T-helper 17 cell (primary cell): ENCODE data around the gene S100B. TPM values are rescaled to one million over a fixed set of nuclear protein-coding genes. Genes with fewer than 3 reads are reported as not detected.

Experiments
- ATAC-seq: fragments of 150-1000 bp; cut with Tn5 transposase; 2 replicates; pipeline ENCODE4 v1.10.0; 2021; ENCODE audit warnings: mild to moderate bottlenecking, moderate library complexity
- DNase-seq, 3 donors: peaks; one replicate each; pipeline versions ENCODE4 v3.0.0 to v3.0.0-alpha.2; 2020 to 2021
- H3K9me3 ChIP-seq: one replicate; pipeline ENCODE4 v1.7.0; 2013; ENCODE audit warnings: low read length, mild to moderate bottlenecking; ENCODE audit not compliant: control insufficient read depth, poor library complexity, severe bottlenecking
- H3K27ac Mint-ChIP-seq: one replicate; pipeline ENCODE4 v1.8.0; 2022; ENCODE audit warnings: mild to moderate bottlenecking, moderate library complexity, mixed read lengths
- H3K27me3 Mint-ChIP-seq: one replicate; pipeline ENCODE4 v1.8.0; 2022; ENCODE audit warnings: mixed read lengths
- H3K36me3 Mint-ChIP-seq: one replicate; pipeline ENCODE4 v1.8.0; 2022; ENCODE audit warnings: low read depth, mixed read lengths
- H3K4me1 Mint-ChIP-seq: one replicate; pipeline ENCODE4 v1.8.0; 2022; ENCODE audit warnings: mild to moderate bottlenecking, mixed read lengths
- H3K4me3 Mint-ChIP-seq: one replicate; pipeline ENCODE4 v1.8.0; 2022; ENCODE audit warnings: mild to moderate bottlenecking, moderate library complexity, mixed read lengths
- total RNA-seq, 4 donors: library from RNA in 2 of 4; stranded (reverse) in 2 of 4; gene quantifications; one replicate each; pipeline ENCODE4 v1.2.3 and lab custom pipeline; 2022 to 2026

The S100B gene
- total RNA-seq, 2 donors from 2014 or later, result not detected

DNA sequence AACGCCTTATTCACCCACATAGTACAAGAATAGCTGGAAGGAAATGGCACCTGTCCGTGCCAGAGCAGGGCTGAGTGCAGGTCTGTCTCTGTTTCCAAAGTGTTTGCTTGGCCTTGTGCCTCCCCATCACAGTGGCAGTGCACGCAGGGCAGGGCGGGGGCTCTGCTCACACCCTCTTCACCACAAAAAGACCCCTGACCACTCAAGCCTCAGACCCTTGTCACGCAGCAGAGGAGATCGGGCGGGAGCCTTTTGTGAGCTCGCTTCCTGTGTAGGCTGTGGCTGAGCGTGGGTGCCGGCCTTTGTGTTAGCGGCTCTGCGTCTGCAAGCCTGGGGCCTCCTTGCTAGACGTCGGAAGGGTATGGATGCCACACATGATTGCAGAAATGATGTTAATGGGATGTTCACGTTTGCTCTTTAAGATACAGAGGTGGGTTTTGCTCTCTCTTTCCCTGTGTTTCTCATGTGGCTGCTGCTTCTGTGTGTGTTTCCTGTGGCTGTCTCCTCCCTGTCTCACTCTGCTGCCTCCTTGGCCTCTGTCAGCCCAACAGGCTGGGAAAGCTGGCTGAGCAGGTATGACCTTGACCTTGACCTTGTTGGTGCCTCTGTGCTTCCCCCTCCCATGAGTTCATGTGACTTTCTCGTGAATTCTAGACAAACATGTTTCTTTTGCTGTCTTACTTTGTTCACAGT is 45.4 kb downstream of the S100B start:
- Mint-ChIP-seq H3K4me3 (peak overlapping the region; percentile 92), H3K4me1 (peaks cover 27% of the 10 kb centered on the region), H3K36me3 (peaks cover 10% of the 10 kb centered on the region), H3K27ac (peak overlapping the region; percentile 99), H3K27me3 (no peaks in the 10 kb centered on the region)
- no peaks in the 10 kb centered on the region for H3K9me3 ChIP-seq
- ATAC-seq, result peak; percentile 84
- peak in 2 of 3 donors; percentile 26 to 38 for DNase-seq

DNA sequence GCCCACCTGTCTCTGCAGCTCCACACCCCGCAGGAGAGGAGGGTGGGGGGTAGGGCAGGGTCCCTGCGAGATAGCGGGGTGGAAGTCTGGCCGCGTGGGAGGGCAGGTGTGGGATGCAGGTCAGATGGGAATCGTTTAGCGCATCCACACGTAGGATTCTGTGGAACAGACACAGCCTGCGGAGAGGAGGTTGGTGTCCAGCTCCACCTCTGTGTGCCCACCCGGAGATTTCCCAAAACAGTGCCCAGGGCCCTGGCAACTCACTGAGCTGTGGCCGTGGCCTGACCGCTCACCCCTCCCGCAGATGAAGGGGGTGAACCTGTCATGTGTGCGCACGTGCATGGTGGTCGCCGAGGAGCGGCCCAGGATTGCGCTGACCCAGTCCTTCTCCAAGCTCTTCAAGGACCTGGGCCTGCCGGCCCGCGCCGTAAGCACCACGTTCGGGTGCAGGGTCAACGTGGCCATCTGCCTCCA is 46.9 kb downstream of the S100B start:
- ATAC-seq, result no peak
- H3K4me3 Mint-ChIP-seq, result no peak overlapping the region
- H3K4me1 Mint-ChIP-seq, result peaks cover 33% of the 10 kb centered on the region
- H3K27ac Mint-ChIP-seq, result peak overlapping the region; percentile 99
- H3K36me3 Mint-ChIP-seq, result peaks cover 9% of the 10 kb centered on the region
- no peaks in the 10 kb centered on the region for H3K9me3 ChIP-seq
- H3K27me3 Mint-ChIP-seq, result no peaks in the 10 kb centered on the region
- DNase-seq, result no peak

DNA sequence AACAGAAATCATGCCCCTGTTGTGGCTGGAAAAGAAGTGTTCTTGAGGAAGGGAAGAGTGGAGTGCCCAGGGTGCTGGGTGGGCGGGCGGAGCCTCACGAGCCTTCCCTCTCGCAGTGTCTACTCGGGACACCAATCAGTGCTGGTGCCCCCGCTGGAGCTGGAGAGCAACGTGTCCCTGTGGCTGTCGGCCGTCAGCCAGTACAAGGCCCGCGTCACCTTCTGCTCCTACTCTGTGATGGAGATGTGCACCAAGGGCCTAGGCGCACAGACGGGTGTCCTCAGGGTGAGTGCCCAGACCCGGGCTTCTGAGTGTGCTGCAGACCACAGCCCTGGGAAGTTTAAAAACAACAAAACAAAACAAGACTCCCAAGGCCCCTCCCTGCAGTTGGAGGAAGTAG is 47.4 kb downstream of the S100B start:
- peak overlapping the region; percentile 14 for H3K27ac Mint-ChIP-seq
- peaks cover 37% of the 10 kb centered on the region for H3K4me1 Mint-ChIP-seq
- H3K4me3 Mint-ChIP-seq, result no peak overlapping the region
- ATAC-seq (no peak), DNase-seq (no peak)
- H3K27me3 Mint-ChIP-seq, result no peaks in the 10 kb centered on the region
- no peaks in the 10 kb centered on the region for H3K9me3 ChIP-seq
- peaks cover 7% of the 10 kb centered on the region for H3K36me3 Mint-ChIP-seq

DNA sequence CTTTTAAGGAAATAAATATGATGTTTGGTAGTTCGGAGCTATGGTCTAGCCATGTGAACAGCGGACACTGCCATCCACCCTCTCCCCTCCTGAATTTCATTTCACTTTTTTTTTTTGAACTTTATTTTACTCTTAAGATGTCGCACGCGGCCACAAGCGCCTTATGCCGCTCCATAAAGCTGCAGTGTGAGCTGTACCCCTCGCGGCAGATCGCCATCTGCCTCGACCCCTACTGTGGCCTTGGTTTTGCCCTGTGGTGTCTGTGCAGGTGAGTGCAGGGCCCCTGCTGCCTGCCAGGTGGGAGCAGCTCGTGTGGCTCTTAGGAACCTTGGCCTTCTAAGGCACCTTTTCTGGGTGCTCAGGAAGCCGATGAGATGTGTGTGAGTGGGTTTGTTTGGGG is 48.1 kb downstream of the S100B start:
- Mint-ChIP-seq H3K27ac (peak overlapping the region; percentile 14), H3K36me3 (peaks cover 7% of the 10 kb centered on the region), H3K4me1 (peaks cover 39% of the 10 kb centered on the region), H3K4me3 (no peak overlapping the region), H3K27me3 (no peaks in the 10 kb centered on the region)
- DNase-seq, result no peak
- no peaks in the 10 kb centered on the region for H3K9me3 ChIP-seq
- no peak for ATAC-seq

DNA sequence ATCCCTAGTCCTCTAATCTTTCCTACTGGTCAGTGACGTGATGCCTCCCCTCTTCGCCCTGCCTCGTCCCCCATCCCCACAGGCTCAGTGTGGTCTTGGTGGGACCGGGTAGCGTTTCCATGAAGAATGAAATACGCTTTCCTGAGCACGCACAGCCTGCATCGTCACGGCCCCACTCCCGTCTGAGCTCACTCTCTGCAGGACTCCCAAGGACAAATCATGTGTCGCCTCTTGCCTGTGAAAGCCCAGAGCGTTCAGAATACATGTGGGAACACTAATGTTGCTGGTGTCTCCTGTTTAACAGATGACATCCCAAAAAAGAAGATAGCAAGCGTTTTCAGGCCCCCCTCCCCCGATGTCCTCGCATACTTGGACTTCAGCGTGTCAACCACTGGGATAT is 49.2 kb downstream of the S100B start:
- peaks cover 3% of the 10 kb centered on the region for H3K36me3 Mint-ChIP-seq
- no peaks in the 10 kb centered on the region for H3K27me3 Mint-ChIP-seq
- peak overlapping the region; percentile 99 for H3K27ac Mint-ChIP-seq
- H3K4me3 Mint-ChIP-seq, result no peak overlapping the region
- DNase-seq (no peak), ATAC-seq (no peak)
- no peaks in the 10 kb centered on the region for H3K9me3 ChIP-seq
- H3K4me1 Mint-ChIP-seq, result peaks cover 42% of the 10 kb centered on the region

DNA sequence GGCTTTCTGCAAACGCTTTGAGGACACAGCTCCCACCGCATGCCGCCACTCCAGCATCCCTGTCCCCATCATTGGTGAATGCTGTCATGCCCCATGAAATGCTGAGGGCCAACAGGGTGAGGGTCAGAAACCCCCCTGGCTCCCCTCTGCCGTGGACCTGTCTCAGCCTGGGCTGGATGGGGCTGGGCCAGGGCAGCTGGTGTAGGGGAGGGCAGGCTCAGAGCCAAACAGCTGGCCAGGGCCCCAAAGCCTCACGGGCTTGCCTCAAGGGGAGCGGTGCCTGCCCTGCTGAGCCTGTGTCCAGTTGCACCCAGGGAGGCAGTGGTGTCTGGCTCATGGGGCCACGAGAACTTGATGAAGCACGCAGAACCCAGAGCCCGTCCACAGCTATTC is 49.7 kb downstream of the S100B start:
- no peaks in the 10 kb centered on the region for H3K9me3 ChIP-seq
- H3K4me3 Mint-ChIP-seq, result no peak overlapping the region
- H3K36me3 Mint-ChIP-seq, result peaks cover 3% of the 10 kb centered on the region
- H3K27ac Mint-ChIP-seq, result peak overlapping the region; percentile 99
- H3K4me1 Mint-ChIP-seq, result peaks cover 42% of the 10 kb centered on the region
- ATAC-seq (no peak), DNase-seq (no peak)
- no peaks in the 10 kb centered on the region for H3K27me3 Mint-ChIP-seq

DNA sequence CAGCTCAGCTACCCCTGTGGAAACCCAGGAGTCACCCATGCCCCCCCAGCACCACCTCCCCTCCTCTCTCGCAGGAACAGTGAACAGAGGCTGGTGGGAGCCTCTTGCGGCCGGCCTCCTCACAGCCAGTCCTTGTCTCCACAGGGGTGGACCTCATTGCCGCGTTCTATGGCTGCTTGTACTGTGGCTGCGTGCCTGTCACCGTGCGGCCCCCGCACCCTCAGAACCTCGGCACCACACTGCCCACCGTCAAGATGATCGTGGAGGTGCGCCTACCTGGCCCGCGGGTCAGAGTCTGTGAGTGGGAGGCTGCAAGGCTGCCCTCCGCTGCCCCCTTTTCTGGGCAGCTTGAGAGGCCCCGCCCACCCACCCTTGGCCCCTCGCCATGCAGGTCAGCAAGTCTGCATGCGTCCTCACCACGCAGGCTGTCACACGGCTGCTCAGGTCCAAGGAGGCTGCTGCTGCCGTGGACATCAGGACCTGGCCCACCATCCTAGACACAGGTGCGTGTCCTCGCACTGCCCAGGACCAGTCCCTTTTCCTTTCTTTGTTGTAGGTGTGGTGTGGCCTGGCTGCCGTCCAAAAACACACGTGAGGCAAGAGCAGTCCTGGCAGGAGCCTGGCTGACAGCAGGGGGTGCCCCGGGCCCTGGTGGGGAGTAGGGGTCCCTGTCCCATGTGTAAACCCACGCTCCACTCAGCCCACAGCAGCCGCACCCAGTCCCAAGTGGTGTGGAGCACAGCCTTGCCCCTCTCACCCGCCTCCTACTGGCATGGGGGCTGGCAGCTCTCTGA is 50.3 kb downstream of the S100B start:
- peak overlapping the region; percentile 45 for H3K4me3 Mint-ChIP-seq
- H3K36me3 Mint-ChIP-seq, result peaks cover 3% of the 10 kb centered on the region
- no peak for ATAC-seq
- no peaks in the 10 kb centered on the region for H3K27me3 Mint-ChIP-seq
- H3K9me3 ChIP-seq, result no peaks in the 10 kb centered on the region
- H3K27ac Mint-ChIP-seq, result peak overlapping the region; percentile 99
- DNase-seq, result no peak
- peaks cover 39% of the 10 kb centered on the region for H3K4me1 Mint-ChIP-seq

DNA sequence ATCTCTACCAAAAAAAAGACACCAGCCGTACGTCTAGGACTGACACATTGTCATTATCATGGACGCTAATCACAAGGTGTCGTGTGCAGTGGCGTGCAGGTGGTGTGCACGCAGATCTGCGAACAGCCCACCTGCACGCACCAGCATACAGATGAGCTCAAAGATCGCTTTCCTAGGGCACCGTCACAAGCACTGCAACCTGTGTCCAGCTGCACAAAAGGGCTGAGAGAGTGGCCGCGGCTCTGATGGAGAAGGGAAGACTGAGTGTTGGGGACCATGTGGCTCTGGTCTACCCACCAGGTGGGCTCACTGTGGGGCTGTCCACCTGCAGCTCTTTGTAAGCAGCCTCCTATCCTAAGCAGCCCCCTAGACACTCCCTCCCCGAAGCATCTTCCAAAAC is 50.9 kb downstream of the S100B start:
- Mint-ChIP-seq H3K27ac (peak overlapping the region; percentile 99), H3K36me3 (peaks cover 3% of the 10 kb centered on the region), H3K27me3 (no peaks in the 10 kb centered on the region), H3K4me3 (peak overlapping the region; percentile 45), H3K4me1 (peaks cover 36% of the 10 kb centered on the region)
- DNase-seq (no peak), ATAC-seq (no peak)
- no peaks in the 10 kb centered on the region for H3K9me3 ChIP-seq

DNA sequence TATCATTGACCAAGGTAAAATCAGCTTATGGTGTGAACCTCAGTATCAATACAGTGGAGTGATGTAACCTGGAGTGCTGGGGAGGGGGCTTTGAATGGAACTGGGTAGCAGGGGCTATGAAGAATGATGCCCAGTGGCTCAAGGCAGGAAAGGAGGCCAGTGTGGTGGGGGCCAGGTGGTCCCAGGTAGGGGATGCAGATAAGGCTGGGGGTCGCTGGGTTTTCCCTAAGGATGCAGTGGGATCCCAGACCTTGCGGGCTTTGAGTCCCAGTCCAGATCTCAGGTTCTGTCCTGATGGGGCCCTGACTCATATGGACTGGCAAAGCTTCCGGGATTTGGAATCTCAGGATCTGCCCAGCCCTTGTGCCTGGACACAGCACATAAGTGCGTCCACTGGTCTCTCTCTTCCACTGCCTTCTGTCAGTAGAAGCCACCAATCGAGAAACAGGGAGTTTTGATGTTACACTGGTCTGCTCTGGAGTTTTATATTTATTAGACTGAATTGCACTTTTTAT is 52.0 kb downstream of the S100B start:
- Mint-ChIP-seq H3K36me3 (peaks cover 6% of the 10 kb centered on the region), H3K27me3 (no peaks in the 10 kb centered on the region), H3K27ac (peak overlapping the region; percentile 99), H3K4me1 (peaks cover 36% of the 10 kb centered on the region), H3K4me3 (peak overlapping the region; percentile 79)
- ATAC-seq, result no peak
- no peaks in the 10 kb centered on the region for H3K9me3 ChIP-seq
- no peak for DNase-seq

DNA sequence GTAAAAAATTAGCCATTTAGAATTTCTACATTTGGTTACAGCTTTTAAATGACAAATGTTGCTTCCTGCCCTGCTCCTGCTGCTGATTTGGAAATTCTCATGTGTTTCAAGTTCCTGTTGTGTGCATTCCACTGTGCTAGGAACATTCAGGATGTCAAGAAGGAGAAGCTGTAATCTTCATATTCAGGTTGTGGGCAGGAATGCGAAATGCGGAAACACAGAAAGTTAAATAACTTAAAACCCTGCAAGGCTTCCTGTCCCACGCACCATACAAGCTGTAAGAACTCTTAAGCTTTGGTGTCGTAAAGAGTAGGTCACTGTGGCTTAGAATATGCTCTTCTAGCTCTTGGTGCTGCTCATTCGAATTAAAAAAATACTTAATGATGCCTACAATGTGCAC is 52.6 kb downstream of the S100B start:
- Mint-ChIP-seq H3K27ac (peak overlapping the region; percentile 99), H3K4me1 (peaks cover 38% of the 10 kb centered on the region), H3K36me3 (peaks cover 6% of the 10 kb centered on the region), H3K27me3 (no peaks in the 10 kb centered on the region), H3K4me3 (peak overlapping the region; percentile 79)
- H3K9me3 ChIP-seq, result no peaks in the 10 kb centered on the region
- ATAC-seq, result peak; percentile 61
- DNase-seq, result no peak

DNA sequence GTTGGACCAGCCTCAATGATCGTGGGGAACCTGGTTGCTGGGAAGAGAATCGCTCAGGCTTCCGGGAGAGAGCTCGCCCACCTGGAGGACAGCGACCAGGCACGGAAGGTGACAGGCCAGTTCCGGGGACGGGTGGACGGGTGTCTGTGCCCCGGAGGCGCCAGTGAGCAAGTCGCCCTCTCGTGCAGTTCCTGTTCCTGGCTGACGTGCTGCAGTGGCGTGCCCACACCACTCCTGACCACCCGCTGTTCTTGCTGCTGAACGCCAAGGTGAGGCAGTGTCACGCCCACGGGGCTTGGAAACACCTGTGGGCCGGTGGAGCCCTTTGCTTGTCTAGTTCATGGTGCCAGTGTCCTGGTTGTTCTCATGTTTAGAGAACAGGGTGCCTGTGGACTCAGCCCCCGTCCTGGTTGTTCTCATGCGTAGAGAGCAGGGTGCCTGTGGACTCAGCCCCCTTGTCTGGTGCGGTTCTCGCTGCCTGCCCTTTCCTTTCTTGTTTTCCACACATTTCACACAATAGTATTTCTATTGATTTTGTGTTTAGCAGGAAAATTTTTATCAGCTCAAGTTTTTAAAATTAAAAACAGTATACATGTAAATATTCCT is 53.1 kb downstream of the S100B start:
- DNase-seq (peak in 2 of 3 donors; percentile 17 to 24), ATAC-seq (peak; percentile 19)
- peak overlapping the region; percentile 79 for H3K4me3 Mint-ChIP-seq
- peaks cover 6% of the 10 kb centered on the region for H3K36me3 Mint-ChIP-seq
- no peaks in the 10 kb centered on the region for H3K27me3 Mint-ChIP-seq
- H3K27ac Mint-ChIP-seq, result peak overlapping the region; percentile 99
- peaks cover 36% of the 10 kb centered on the region for H3K4me1 Mint-ChIP-seq
- H3K9me3 ChIP-seq, result no peaks in the 10 kb centered on the region

DNA sequence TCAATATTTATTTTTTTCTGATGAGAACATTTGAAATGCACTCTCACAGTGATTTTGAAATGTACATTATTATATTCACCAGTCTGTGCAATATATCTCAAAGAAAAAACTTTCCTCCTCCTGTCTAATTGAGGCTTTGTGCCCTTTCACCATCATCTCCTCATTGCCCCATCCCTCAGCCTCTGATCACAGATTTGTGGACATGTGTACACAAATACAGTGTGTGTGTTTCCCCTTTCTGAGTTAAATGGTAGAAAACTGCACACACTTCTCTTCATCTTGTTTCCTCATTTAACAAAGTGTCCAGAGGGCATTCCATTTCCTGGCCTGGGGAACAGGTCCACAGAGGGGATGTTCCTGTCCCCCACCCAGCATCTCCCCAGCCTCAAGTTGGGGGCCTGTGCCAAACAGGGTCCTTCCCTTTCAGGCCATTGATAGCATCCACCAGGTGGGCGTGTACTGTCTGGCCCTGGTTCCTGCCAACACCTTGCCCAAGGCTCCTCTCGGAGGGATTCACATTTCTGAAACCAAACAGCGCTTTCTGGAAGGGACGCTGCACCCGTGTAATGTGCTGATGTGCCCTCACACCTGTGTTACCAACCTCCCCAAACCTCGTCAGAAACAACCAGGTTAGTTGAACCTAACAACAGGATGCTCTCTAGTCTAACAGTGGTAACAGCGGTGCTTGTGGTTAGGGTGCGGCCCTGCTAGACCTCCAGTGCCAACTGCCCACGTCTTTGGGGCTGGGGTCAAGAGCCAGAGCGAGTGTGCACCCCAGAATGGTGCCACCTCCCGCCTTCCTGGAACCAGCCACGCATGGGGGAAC is 54.6 kb downstream of the S100B start:
- Mint-ChIP-seq H3K4me1 (peaks cover 36% of the 10 kb centered on the region), H3K4me3 (peak overlapping the region; percentile 67), H3K36me3 (peaks cover 8% of the 10 kb centered on the region), H3K27ac (peak overlapping the region; percentile 99), H3K27me3 (no peaks in the 10 kb centered on the region)
- no peaks in the 10 kb centered on the region for H3K9me3 ChIP-seq
- DNase-seq (peak in 2 of 3 donors; percentile 46 to 48), ATAC-seq (peak; percentile 83)
